BJ (cell line): Measurements from ENCODE around the gene LGALS3BP. TPM values are rescaled to one million over a fixed set of nuclear protein-coding genes. Genes with fewer than 3 reads are reported as not detected.

Experiments used
- CTCF ChIA-PET: fragments of 350-600 bp; formaldehyde crosslinking; extraction: SDS; loops from one replicate; lab custom pipeline; 2021; ENCODE audit warnings: antibody characterized with exemption, inconsistent platforms; lab: Yijun Ruan, JAX
- POLR2A ChIA-PET: fragments of 300-600 bp; sonication (Branson Sonifier 250); formaldehyde crosslinking; extraction: SDS; loops from one replicate; lab custom pipeline; 2021; ENCODE audit warnings: antibody characterized with exemption; lab: Charles Lee
- DNase-seq: peaks from one replicate; pipeline ENCODE4 v3.0.0-alpha.2; 2011; ENCODE audit warnings: low read depth
- H3K27me3 ChIP-seq: 2 replicates; pipeline ENCODE4 v1.6.0; 2011; ENCODE audit warnings: low read length; ENCODE audit not compliant: control insufficient read depth, insufficient read depth
- H3K36me3 ChIP-seq: 2 replicates; pipeline ENCODE4 v1.5.1; 2011; ENCODE audit warnings: low read length; ENCODE audit not compliant: control insufficient read depth, insufficient read depth
- H3K4me3 ChIP-seq: 2 replicates; pipeline ENCODE4 v1.5.1; 2011; ENCODE audit warnings: low read depth, mild to moderate bottlenecking, control low read depth, low read length
- CTCF ChIP-seq: IDR thresholded peaks from 2 replicates; pipeline ENCODE4 v1.5.1; 2011; ENCODE audit warnings: low read depth, mild to moderate bottlenecking, control low read depth, inconsistent platforms, low read length, moderate library complexity; ENCODE audit not compliant: insufficient read depth
- polyA plus RNA-seq: library from polyadenylated mRNA; depleted of rRNA; stranded (reverse); fragments of >200 nt; gene quantifications from 2 replicates; pipeline ENCODE4 v1.2.3, GENCODE V29; 2011

Gene LGALS3BP
- polyA plus RNA-seq, 1 experiment, result 102 TPM

GRCh38 chr17:78997881-78998280 is 18.2 kb upstream of the LGALS3BP start:
- no peak for TF ChIP-seq CTCF
- H3K36me3 ChIP-seq, result peaks cover 31% of the 10 kb centered on the region
- no peak overlapping the region for H3K4me3 ChIP-seq
- H3K27me3 ChIP-seq, result no peaks in the 10 kb centered on the region
- ChIA-PET POLR2A (interaction anchor here (0.5 kb wide), 1 partner anchor 12 kb away, joined by 3 read pairs; the partner anchor contains the start of gene CANT1), CTCF (interaction anchor here (0.6 to 1.1 kb wide), 3 partner anchors 23 to 543 kb away, joined by 3 read pairs; no protein-coding TSS in a partner anchor)
- DNase-seq, result no peak

GRCh38 chr17:78997231-78997741 is 17.6 kb upstream of the LGALS3BP start:
- H3K4me3 ChIP-seq, result no peak overlapping the region
- no peaks in the 10 kb centered on the region for H3K27me3 ChIP-seq
- TF ChIP-seq CTCF, result no peak
- DNase-seq, result no peak
- peaks cover 31% of the 10 kb centered on the region for H3K36me3 ChIP-seq
- CTCF ChIA-PET, result no interaction called here
- POLR2A ChIA-PET, result no interaction called here

GRCh38 chr17:78996781-78997201 is 17.1 kb upstream of the LGALS3BP start:
- H3K27me3 ChIP-seq, result no peaks in the 10 kb centered on the region
- TF ChIP-seq CTCF, result no peak
- DNase-seq, result no peak
- H3K36me3 ChIP-seq, result peaks cover 32% of the 10 kb centered on the region
- H3K4me3 ChIP-seq, result no peak overlapping the region
- ChIA-PET POLR2A (no interaction called here), CTCF (interaction anchor here (0.6 to 1.1 kb wide), 2 partner anchors 13 to 90 kb away, joined by 3 read pairs; partner anchors contain the start of gene CANT1)

GRCh38 chr17:78995761-78996451 is 16.2 kb upstream of the LGALS3BP start:
- no peak for DNase-seq
- Histone ChIP-seq H3K27me3 (no peaks in the 10 kb centered on the region), H3K36me3 (peaks cover 32% of the 10 kb centered on the region), H3K4me3 (no peak overlapping the region)
- POLR2A ChIA-PET, result no interaction called here
- TF ChIP-seq CTCF, result no peak
- CTCF ChIA-PET, result interaction anchor here (0.6 to 1.5 kb wide), 6 partner anchors 14 to 396 kb away, joined by 3 to 4 read pairs (median 3); partner anchors contain the start of gene CANT1

GRCh38 chr17:78995022-78995760 is 15.5 kb upstream of the LGALS3BP start:
- Histone ChIP-seq H3K36me3 (peaks cover 39% of the 10 kb centered on the region), H3K4me3 (no peak overlapping the region), H3K27me3 (no peaks in the 10 kb centered on the region)
- ChIA-PET POLR2A (no interaction called here), CTCF (interaction anchor here (0.9 to 1.5 kb wide), 6 partner anchors 51 to 407 kb away, joined by 3 to 4 read pairs (median 3); no protein-coding TSS in a partner anchor)
- no peak for DNase-seq
- TF ChIP-seq CTCF, result no peak
